ENCODE data around the gene TXNRD1.
"Not testable (repeated sequence)": the region's sequence is repeated elsewhere in the genome, so short reads cannot be mapped to it uniquely, and the experiment has no call there.

TXNRD1 gene

GRCh38 chr12:104306943-104307654 lies 91.5 kb downstream of the TXNRD1 start:
- no peak for DNase-seq

GRCh38 chr12:104307655-104308000 lies 92.0 kb downstream of the TXNRD1 start:
- DNase-seq, result no peak

GRCh38 chr12:104309446-104309993 lies 93.9 kb downstream of the TXNRD1 start:
- DNase-seq, result no peak

GRCh38 chr12:104310751-104311633 lies 95.4 kb downstream of the TXNRD1 start:
- DNase-seq, result no peak

GRCh38 chr12:104312202-104312601 lies 96.6 kb downstream of the TXNRD1 start:
- no peak for DNase-seq

- DNase-seq, result no peak
Observed at GRCh38 chr12:104312654-104313053, 97.1 kb downstream of the TXNRD1 start.

- no peak for DNase-seq
Observed at GRCh38 chr12:104313568-104314241, 98.1 kb downstream of the TXNRD1 start.

GRCh38 chr12:104314242-104314614 lies 98.6 kb downstream of the TXNRD1 start:
- DNase-seq, result no peak

GRCh38 chr12:104315326-104316224 lies 100.0 kb downstream of the TXNRD1 start:
- no peak for DNase-seq

- no peak for DNase-seq
Observed at GRCh38 chr12:104316936-104317335, 101.4 kb downstream of the TXNRD1 start.

- DNase-seq, result no peak
Observed at GRCh38 chr12:104317538-104318210, 102.1 kb downstream of the TXNRD1 start.

GRCh38 chr12:104319028-104319427 lies 103.4 kb downstream of the TXNRD1 start:
- DNase-seq, result no peak

GRCh38 chr12:104319918-104320626 lies 104.5 kb downstream of the TXNRD1 start:
- no peak for DNase-seq

GRCh38 chr12:104320627-104321024 lies 105.0 kb downstream of the TXNRD1 start:
- DNase-seq, result no peak

- no peak for DNase-seq
Observed at GRCh38 chr12:104321949-104322348, 106.4 kb downstream of the TXNRD1 start.

GRCh38 chr12:104322533-104322932 lies 107.0 kb downstream of the TXNRD1 start:
- DNase-seq, result not testable (repeated sequence)

- DNase-seq, result no peak
Observed at GRCh38 chr12:104323899-104324298, 108.3 kb downstream of the TXNRD1 start.

GRCh38 chr12:104328278-104328677 lies 112.7 kb downstream of the TXNRD1 start:
- DNase-seq, result not testable (repeated sequence)

- no peak for DNase-seq
Observed at GRCh38 chr12:104328790-104329189, 113.2 kb downstream of the TXNRD1 start.

- DNase-seq, result no peak
Observed at GRCh38 chr12:104329707-104330532, 114.3 kb downstream of the TXNRD1 start.
